WTC11 (cell line): Measurements from ENCODE around the gene HDAC7. TPM values are rescaled to one million over a fixed set of nuclear protein-coding genes. Genes with fewer than 3 reads are reported as not detected.
"Not testable (repeated sequence)": the region's sequence is repeated elsewhere in the genome, so short reads cannot be mapped to it uniquely, and the experiment has no call there.

ENCODE experiments used
- ATAC-seq: fragments of 200-7000 bp; cut with Tn5 transposase; 2 replicates; pipeline ENCODE4 v1.10.0; 2021; ENCODE audit warnings: mild to moderate bottlenecking, moderate library complexity
- CTCF ChIA-PET: fragments of 300-600 bp; sonication (Branson Sonifier 250); formaldehyde crosslinking; loops from one replicate; lab custom pipeline; 2021; ENCODE audit warnings: antibody characterized with exemption; lab: Charles Lee
- POLR2A ChIA-PET: fragments of 350-600 bp; sonication (Branson Sonifier 250); formaldehyde crosslinking; loops from one replicate; lab custom pipeline; 2021; ENCODE audit warnings: antibody characterized with exemption; lab: Charles Lee
- DNase-seq: peaks from one replicate; pipeline ENCODE4 v3.0.0; 2021; ENCODE audit warnings: low spot score
- H3K27ac Mint-ChIP-seq: 2 replicates; pipeline ENCODE4 v1.8.0; 2021; ENCODE audit warnings: mixed read lengths
- H3K27me3 Mint-ChIP-seq: 2 replicates; pipeline ENCODE4 v1.8.0; 2021; ENCODE audit warnings: low read depth, mild to moderate bottlenecking, moderate library complexity, mixed read lengths
- H3K36me3 Mint-ChIP-seq: 2 replicates; pipeline ENCODE4 v1.8.0; 2021; ENCODE audit warnings: mixed read lengths
- H3K4me1 Mint-ChIP-seq: 2 replicates; pipeline ENCODE4 v1.8.0; 2022; ENCODE audit warnings: mixed read lengths
- H3K4me3 Mint-ChIP-seq: 2 replicates; pipeline ENCODE4 v1.8.0; 2021; ENCODE audit warnings: mild to moderate bottlenecking, moderate library complexity, mixed read lengths
- H3K9me3 Mint-ChIP-seq: 2 replicates; pipeline ENCODE4 v1.8.0; 2021; ENCODE audit warnings: mixed read lengths
- CBFB ChIP-seq: sonication (generic); formaldehyde crosslinking; IDR thresholded peaks from 2 replicates; pipeline ENCODE4 v1.8.1; 2022; ENCODE audit warnings: mild to moderate bottlenecking, low read depth, missing genetic modification reagents
- E2F5 ChIP-seq: sonication (generic); formaldehyde crosslinking; IDR thresholded peaks from 2 replicates; pipeline ENCODE4 v1.8.1; 2022; ENCODE audit warnings: mild to moderate bottlenecking, moderate library complexity, missing genetic modification reagents
- EMX1 ChIP-seq: fragments of 250-450 bp; sonication (Bioruptor Pico); IDR thresholded peaks from 2 replicates; pipeline ENCODE4 v1.8.0; 2021; ENCODE audit warnings: mild to moderate bottlenecking
- ERG ChIP-seq: fragments of 250-450 bp; sonication (Bioruptor Pico); IDR thresholded peaks from 2 replicates; pipeline ENCODE4 v1.8.0; 2021; ENCODE audit warnings: mild to moderate bottlenecking
- ESRRA ChIP-seq: sonication (generic); formaldehyde crosslinking; IDR thresholded peaks from 2 replicates; pipeline ENCODE4 v1.8.1; 2022; ENCODE audit warnings: mild to moderate bottlenecking, missing genetic modification reagents, borderline replicate concordance
- FOXP1 ChIP-seq: sonication (generic); formaldehyde crosslinking; IDR thresholded peaks from 2 replicates; pipeline ENCODE4 v1.8.0; 2022; ENCODE audit warnings: missing genetic modification reagents, mild to moderate bottlenecking, moderate library complexity, borderline replicate concordance
- HMGXB4 ChIP-seq: sonication (generic); formaldehyde crosslinking; IDR thresholded peaks from 2 replicates; pipeline ENCODE4 v1.8.1; 2023; ENCODE audit warnings: mild to moderate bottlenecking, moderate library complexity, missing genetic modification reagents
- JAZF1 ChIP-seq: fragments of 250-450 bp; sonication (Bioruptor Pico); IDR thresholded peaks from 2 replicates; pipeline ENCODE4 v1.9.0; 2021; ENCODE audit warnings: moderate library complexity, mild to moderate bottlenecking, inconsistent platforms
- MYBL2 ChIP-seq: sonication (generic); formaldehyde crosslinking; IDR thresholded peaks from 2 replicates; pipeline ENCODE4 v1.8.1; 2023; ENCODE audit warnings: mild to moderate bottlenecking, moderate library complexity, missing genetic modification reagents
- RELA ChIP-seq: sonication (generic); formaldehyde crosslinking; IDR thresholded peaks from 2 replicates; pipeline ENCODE4 v1.8.1; 2022; ENCODE audit warnings: missing genetic modification reagents, mild to moderate bottlenecking, borderline replicate concordance
- SMAD3 ChIP-seq: sonication (generic); formaldehyde crosslinking; IDR thresholded peaks from 2 replicates; pipeline ENCODE4 v1.8.0; 2022; ENCODE audit warnings: missing genetic modification reagents, mild to moderate bottlenecking, borderline replicate concordance
- ZNF263 ChIP-seq: sonication (generic); formaldehyde crosslinking; IDR thresholded peaks from 2 replicates; pipeline ENCODE4 v1.8.1; 2022; ENCODE audit warnings: low read depth, mild to moderate bottlenecking, moderate library complexity, missing genetic modification reagents
- total RNA-seq: library from RNA; stranded (reverse); gene quantifications from 3 replicates; pipeline ENCODE4 v1.2.3, GENCODE V29; 2021
- TF ChIP-seq, protein P1 (sequence below): sonication (generic); formaldehyde crosslinking; IDR thresholded peaks from 2 replicates; pipeline ENCODE4 v1.8.0; 2023; ENCODE audit warnings: missing genetic modification reagents
- TF ChIP-seq, protein P2 (sequence below): fragments of 250-450 bp; sonication (Bioruptor Pico); conservative IDR thresholded peaks from 2 replicates; pipeline ENCODE4 v1.9.0; 2021; ENCODE audit warnings: mild to moderate bottlenecking
- TF ChIP-seq, protein P3 (sequence below): fragments of 250-450 bp; sonication (Bioruptor Pico); IDR thresholded peaks from 2 replicates; pipeline ENCODE4 v1.9.0; 2021; ENCODE audit warnings: mild to moderate bottlenecking
- TF ChIP-seq, protein P4 (sequence below): sonication (generic); formaldehyde crosslinking; IDR thresholded peaks from 2 replicates; pipeline ENCODE4 v1.8.1; 2023; ENCODE audit warnings: mild to moderate bottlenecking, missing genetic modification reagents

The HDAC7 gene
- total RNA-seq, 1 experiment from 2014 or later, result 111 TPM

DNA sequence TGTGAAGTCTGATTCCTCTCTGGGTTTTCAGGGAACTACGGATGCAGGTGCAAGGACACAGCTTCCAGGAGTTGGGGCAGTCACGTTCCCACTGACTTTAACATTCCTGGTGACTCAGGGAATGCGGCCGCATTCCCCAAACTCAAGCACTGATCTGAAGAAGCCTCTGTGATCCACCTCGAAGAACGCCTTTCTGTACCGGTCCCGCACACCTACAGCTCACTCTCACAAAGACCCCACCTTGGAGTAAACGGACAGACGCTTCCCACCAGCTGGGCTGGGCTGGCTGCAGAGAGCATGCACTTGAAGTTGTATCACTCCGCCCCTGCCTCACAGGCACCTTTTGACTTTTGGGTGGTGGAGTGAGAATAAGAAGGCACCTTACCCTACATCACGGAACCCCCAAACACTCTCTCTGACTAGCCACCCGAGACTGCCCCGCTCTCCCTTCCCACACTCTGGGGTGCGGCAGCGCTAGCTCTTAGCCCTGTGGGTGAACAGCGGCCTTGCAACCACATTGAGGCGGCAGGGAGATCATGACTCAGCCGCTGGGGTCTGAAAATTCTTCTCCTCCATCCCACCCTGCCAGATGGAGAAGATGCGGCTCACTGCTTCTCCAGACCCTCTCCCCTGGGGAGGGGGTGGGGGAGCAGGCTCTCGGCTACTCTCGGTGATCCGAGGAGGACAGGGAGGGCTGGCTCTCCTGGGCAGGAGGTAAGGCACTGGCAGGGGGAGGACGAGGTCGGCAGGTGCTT lies 23.7 kb upstream of the HDAC7 start:
- no peak for TF ChIP-seq SMAD3 (CRISPR knock-in tag)
- TF ChIP-seq, protein P1, sequence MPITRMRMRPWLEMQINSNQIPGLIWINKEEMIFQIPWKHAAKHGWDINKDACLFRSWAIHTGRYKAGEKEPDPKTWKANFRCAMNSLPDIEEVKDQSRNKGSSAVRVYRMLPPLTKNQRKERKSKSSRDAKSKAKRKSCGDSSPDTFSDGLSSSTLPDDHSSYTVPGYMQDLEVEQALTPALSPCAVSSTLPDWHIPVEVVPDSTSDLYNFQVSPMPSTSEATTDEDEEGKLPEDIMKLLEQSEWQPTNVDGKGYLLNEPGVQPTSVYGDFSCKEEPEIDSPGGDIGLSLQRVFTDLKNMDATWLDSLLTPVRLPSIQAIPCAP (CRISPR knock-in tag), result no peak
- no peak for TF ChIP-seq JAZF1 (CRISPR knock-in tag)
- no peak for TF ChIP-seq ESRRA
- no peak for TF ChIP-seq ZNF263 (CRISPR knock-in tag)
- TF ChIP-seq, protein P2, sequence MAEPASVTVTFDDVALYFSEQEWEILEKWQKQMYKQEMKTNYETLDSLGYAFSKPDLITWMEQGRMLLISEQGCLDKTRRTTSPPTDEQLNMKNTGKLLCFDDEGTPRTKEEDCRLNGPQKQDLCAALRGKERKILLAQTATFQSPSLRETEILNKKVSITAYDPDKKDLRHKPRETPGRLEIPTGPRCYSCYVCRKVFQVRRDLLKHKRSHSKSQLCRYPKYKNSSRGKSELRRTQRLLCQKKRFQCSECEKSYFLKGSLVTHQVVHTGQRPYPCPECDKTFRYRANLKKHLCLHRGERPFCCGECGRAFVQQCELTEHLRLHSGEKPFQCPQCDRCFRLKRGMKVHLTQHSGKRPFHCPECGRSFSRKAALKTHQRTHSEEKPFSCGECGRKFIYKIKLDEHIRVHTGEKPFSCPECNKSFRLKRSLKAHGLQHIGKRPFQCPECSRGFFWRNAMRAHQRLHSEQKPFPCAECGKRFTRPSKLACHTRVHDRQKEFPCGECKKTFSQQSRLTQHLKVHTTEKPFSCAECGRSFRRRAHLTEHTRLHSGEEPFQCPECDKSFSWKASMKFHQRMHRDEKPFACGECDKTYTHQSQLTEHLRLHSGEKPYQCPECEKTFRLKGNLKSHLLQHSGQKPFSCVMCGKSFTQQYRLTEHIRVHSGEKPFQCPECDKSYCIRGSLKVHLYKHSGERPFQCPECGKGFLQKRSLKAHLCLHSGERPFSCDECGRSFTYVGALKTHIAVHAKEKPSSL (CRISPR knock-in tag), result no peak
- TF ChIP-seq E2F5 (CRISPR knock-in tag), result no peak
- TF ChIP-seq ERG (CRISPR knock-in tag), result no peak
- TF ChIP-seq, protein P3, sequence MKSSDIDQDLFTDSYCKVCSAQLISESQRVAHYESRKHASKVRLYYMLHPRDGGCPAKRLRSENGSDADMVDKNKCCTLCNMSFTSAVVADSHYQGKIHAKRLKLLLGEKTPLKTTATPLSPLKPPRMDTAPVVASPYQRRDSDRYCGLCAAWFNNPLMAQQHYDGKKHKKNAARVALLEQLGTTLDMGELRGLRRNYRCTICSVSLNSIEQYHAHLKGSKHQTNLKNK (CRISPR knock-in tag), result no peak
- no peak for TF ChIP-seq MYBL2 (CRISPR knock-in tag)
- no peak for TF ChIP-seq HMGXB4 (CRISPR knock-in tag)
- TF ChIP-seq FOXP1, result no peak
- TF ChIP-seq CBFB (CRISPR knock-in tag), result no peak
- no peak for TF ChIP-seq EMX1 (CRISPR knock-in tag)
- TF ChIP-seq, protein P4, sequence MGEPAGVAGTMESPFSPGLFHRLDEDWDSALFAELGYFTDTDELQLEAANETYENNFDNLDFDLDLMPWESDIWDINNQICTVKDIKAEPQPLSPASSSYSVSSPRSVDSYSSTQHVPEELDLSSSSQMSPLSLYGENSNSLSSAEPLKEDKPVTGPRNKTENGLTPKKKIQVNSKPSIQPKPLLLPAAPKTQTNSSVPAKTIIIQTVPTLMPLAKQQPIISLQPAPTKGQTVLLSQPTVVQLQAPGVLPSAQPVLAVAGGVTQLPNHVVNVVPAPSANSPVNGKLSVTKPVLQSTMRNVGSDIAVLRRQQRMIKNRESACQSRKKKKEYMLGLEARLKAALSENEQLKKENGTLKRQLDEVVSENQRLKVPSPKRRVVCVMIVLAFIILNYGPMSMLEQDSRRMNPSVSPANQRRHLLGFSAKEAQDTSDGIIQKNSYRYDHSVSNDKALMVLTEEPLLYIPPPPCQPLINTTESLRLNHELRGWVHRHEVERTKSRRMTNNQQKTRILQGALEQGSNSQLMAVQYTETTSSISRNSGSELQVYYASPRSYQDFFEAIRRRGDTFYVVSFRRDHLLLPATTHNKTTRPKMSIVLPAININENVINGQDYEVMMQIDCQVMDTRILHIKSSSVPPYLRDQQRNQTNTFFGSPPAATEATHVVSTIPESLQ, result no peak
- TF ChIP-seq RELA (CRISPR knock-in tag), result no peak
- Mint-ChIP-seq H3K27ac (no peak overlapping the region), H3K27me3 (peaks cover 2% of the 10 kb centered on the region; the same call in 1 of the 2 replicates), H3K36me3 (no peaks in the 10 kb centered on the region), H3K4me1 (peaks cover 15% of the 10 kb centered on the region), H3K9me3 (no peaks in the 10 kb centered on the region), H3K4me3 (no peak overlapping the region)
- ChIA-PET CTCF (interaction anchor here (0.8 to 2.0 kb wide), 17 partner anchors 9 to 340 kb away, joined by 3 to 10 read pairs (median 4); partner anchors contain the start of gene CCDC184), POLR2A (no interaction called here)
- no peak for DNase-seq
- ATAC-seq, result peak; percentile 42

- not testable (repeated sequence) for H3K36me3 Mint-ChIP-seq, H3K27me3 Mint-ChIP-seq, ATAC-seq, H3K4me3 Mint-ChIP-seq, H3K9me3 Mint-ChIP-seq, H3K27ac Mint-ChIP-seq, DNase-seq
- CTCF ChIA-PET, result interaction anchor here (0.6 to 2.0 kb wide), 16 partner anchors 11 to 190 kb away, joined by 3 to 10 read pairs (median 4); no protein-coding TSS in a partner anchor
- POLR2A ChIA-PET, result interaction anchor here (0.7 to 1.0 kb wide), 2 partner anchors 30 to 79 kb away, joined by 3 to 4 read pairs; no protein-coding TSS in a partner anchor
- H3K4me1 Mint-ChIP-seq, result peaks cover 23% of the 10 kb centered on the region
Measured at GRCh38 chr12:47842543-47842942, 22.8 kb upstream of the HDAC7 start.
